ENCODE results near the gene CMTM7. TPM values are rescaled to one million over a fixed set of nuclear protein-coding genes. Genes with fewer than 3 reads are reported as not detected.
"Not testable (repeated sequence)": the region's sequence is repeated elsewhere in the genome, so short reads cannot be mapped to it uniquely, and the experiment has no call there.

Gene CMTM7
- total and polyA plus RNA-seq, 4 donors: 4.4 to 20.6 (median 11.6) TPM

- not testable (repeated sequence) for DNase-seq (ENCODE audit: low read depth in 4 of 6, low spot score in 6 of 6); H3K27me3 ChIP-seq (ENCODE audit: control insufficient read depth, insufficient read depth, low read length); H3K9me3 ChIP-seq (ENCODE audit: control insufficient read depth, insufficient read depth, low read length); H3K27ac ChIP-seq (ENCODE audit: low read depth, low read length); H3K4me3 ChIP-seq (ENCODE audit: low read depth, low read length); H3K36me3 ChIP-seq (ENCODE audit: control insufficient read depth, insufficient read depth, low read length)
- H3K4me1 ChIP-seq (ENCODE audit: control insufficient read depth, insufficient read depth, low read length): peaks cover 18% of the 10 kb centered on the region
- 64% methylated on average over 8 of the region's 10 CpGs for WGBS (ENCODE audit: insufficient coverage)
These were observed 69.3 kb downstream of the CMTM7 start for GRCh38 chr3:32460817-32461496.

- 93% methylated on average over 2 of the region's 9 CpGs for WGBS (ENCODE audit: insufficient coverage)
- not testable (repeated sequence) for H3K4me3 ChIP-seq (ENCODE audit: low read depth, low read length); DNase-seq (ENCODE audit: low read depth in 4 of 6, low spot score in 6 of 6); H3K9me3 ChIP-seq (ENCODE audit: control insufficient read depth, insufficient read depth, low read length); H3K36me3 ChIP-seq (ENCODE audit: control insufficient read depth, insufficient read depth, low read length); H3K27ac ChIP-seq (ENCODE audit: low read depth, low read length); H3K27me3 ChIP-seq (ENCODE audit: control insufficient read depth, insufficient read depth, low read length)
- peaks cover 19% of the 10 kb centered on the region for H3K4me1 ChIP-seq (ENCODE audit: control insufficient read depth, insufficient read depth, low read length)
These were observed 70.7 kb downstream of the CMTM7 start for GRCh38 chr3:32462191-32462986.

- 92% methylated on average over 7 of the region's 7 CpGs for WGBS (ENCODE audit: insufficient coverage)
- not testable (repeated sequence) for H3K27me3 ChIP-seq (ENCODE audit: control insufficient read depth, insufficient read depth, low read length); H3K9me3 ChIP-seq (ENCODE audit: control insufficient read depth, insufficient read depth, low read length)
These were observed 71.8 kb downstream of the CMTM7 start for GRCh38 chr3:32463415-32463814.

GRCh38 chr3:32464726-32465125, 73.1 kb downstream of the CMTM7 start:
- DNase-seq (ENCODE audit: low read depth in 4 of 6, low spot score in 6 of 6); H3K9me3 ChIP-seq (ENCODE audit: control insufficient read depth, insufficient read depth, low read length); H3K36me3 ChIP-seq (ENCODE audit: control insufficient read depth, insufficient read depth, low read length); H3K27me3 ChIP-seq (ENCODE audit: control insufficient read depth, insufficient read depth, low read length); H3K4me3 ChIP-seq (ENCODE audit: low read depth, low read length); H3K27ac ChIP-seq (ENCODE audit: low read depth, low read length): not testable (repeated sequence)
- WGBS (ENCODE audit: insufficient coverage): 100% methylated on average over 3 of the region's 7 CpGs
- H3K4me1 ChIP-seq (ENCODE audit: control insufficient read depth, insufficient read depth, low read length): peaks cover 18% of the 10 kb centered on the region

More at GRCh38 chr3:32463415-32463814, 71.8 kb downstream of the CMTM7 start:
- DNase-seq (ENCODE audit: low read depth in 4 of 6, low spot score in 6 of 6); H3K36me3 ChIP-seq (ENCODE audit: control insufficient read depth, insufficient read depth, low read length); H3K27ac ChIP-seq (ENCODE audit: low read depth, low read length); H3K4me3 ChIP-seq (ENCODE audit: low read depth, low read length): not testable (repeated sequence)
- H3K4me1 ChIP-seq (ENCODE audit: control insufficient read depth, insufficient read depth, low read length): peaks cover 22% of the 10 kb centered on the region

GRCh38 chr3:32466808-32467207, 75.2 kb downstream of the CMTM7 start:
- H3K4me1 ChIP-seq (ENCODE audit: control insufficient read depth, insufficient read depth, low read length); H3K27me3 ChIP-seq (ENCODE audit: control insufficient read depth, insufficient read depth, low read length); DNase-seq (ENCODE audit: low read depth in 4 of 6, low spot score in 6 of 6); H3K36me3 ChIP-seq (ENCODE audit: control insufficient read depth, insufficient read depth, low read length); H3K9me3 ChIP-seq (ENCODE audit: control insufficient read depth, insufficient read depth, low read length); H3K27ac ChIP-seq (ENCODE audit: low read depth, low read length); H3K4me3 ChIP-seq (ENCODE audit: low read depth, low read length): not testable (repeated sequence)
- WGBS (ENCODE audit: insufficient coverage): 80% methylated on average over 1 of the region's 6 CpGs

- no peaks in the 10 kb centered on the region for H3K36me3 ChIP-seq (ENCODE audit: control insufficient read depth, insufficient read depth, low read length)
- H3K9me3 ChIP-seq (ENCODE audit: control insufficient read depth, insufficient read depth, low read length): no peaks in the 10 kb centered on the region
- no peak overlapping the region for H3K27ac ChIP-seq (ENCODE audit: low read depth, low read length)
- peak; percentile 32 to 90 (median 60) for DNase-seq (ENCODE audit: low read depth in 4 of 6, low spot score in 6 of 6)
- H3K27me3 ChIP-seq (ENCODE audit: control insufficient read depth, insufficient read depth, low read length): no peaks in the 10 kb centered on the region
- H3K4me1 ChIP-seq (ENCODE audit: control insufficient read depth, insufficient read depth, low read length): peaks cover 8% of the 10 kb centered on the region
- 24% methylated on average over 39 of the region's 41 CpGs for WGBS (ENCODE audit: insufficient coverage)
- peak overlapping the region; percentile 16 for H3K4me3 ChIP-seq (ENCODE audit: low read depth, low read length)
These were observed 75.8 kb downstream of the CMTM7 start for GRCh38 chr3:32467333-32468070.

- no peaks in the 10 kb centered on the region for H3K36me3 ChIP-seq (ENCODE audit: control insufficient read depth, insufficient read depth, low read length)
- no peaks in the 10 kb centered on the region for H3K27me3 ChIP-seq (ENCODE audit: control insufficient read depth, insufficient read depth, low read length)
- H3K27ac ChIP-seq (ENCODE audit: low read depth, low read length): no peak overlapping the region
- no peak for DNase-seq (ENCODE audit: low read depth in 4 of 6, low spot score in 6 of 6)
- WGBS (ENCODE audit: insufficient coverage): 92% methylated on average over 3 of the region's 7 CpGs
- H3K9me3 ChIP-seq (ENCODE audit: control insufficient read depth, insufficient read depth, low read length): no peaks in the 10 kb centered on the region
- peaks cover 8% of the 10 kb centered on the region for H3K4me1 ChIP-seq (ENCODE audit: control insufficient read depth, insufficient read depth, low read length)
- no peak overlapping the region for H3K4me3 ChIP-seq (ENCODE audit: low read depth, low read length)
These were observed 77.7 kb downstream of the CMTM7 start for GRCh38 chr3:32469151-32469874.

- 94% methylated on average over 4 of the region's 5 CpGs for WGBS (ENCODE audit: insufficient coverage)
- no peaks in the 10 kb centered on the region for H3K36me3 ChIP-seq (ENCODE audit: control insufficient read depth, insufficient read depth, low read length)
- H3K4me1 ChIP-seq (ENCODE audit: control insufficient read depth, insufficient read depth, low read length): peaks cover 8% of the 10 kb centered on the region
- H3K27me3 ChIP-seq (ENCODE audit: control insufficient read depth, insufficient read depth, low read length): no peaks in the 10 kb centered on the region
- no peak for DNase-seq (ENCODE audit: low read depth in 4 of 6, low spot score in 6 of 6)
- H3K4me3 ChIP-seq (ENCODE audit: low read depth, low read length): no peak overlapping the region
- no peak overlapping the region for H3K27ac ChIP-seq (ENCODE audit: low read depth, low read length)
- H3K9me3 ChIP-seq (ENCODE audit: control insufficient read depth, insufficient read depth, low read length): no peaks in the 10 kb centered on the region
These were observed 78.7 kb downstream of the CMTM7 start for GRCh38 chr3:32470362-32470761.

GRCh38 chr3:32471246-32471645, 79.6 kb downstream of the CMTM7 start:
- Histone ChIP-seq H3K36me3 (ENCODE audit: control insufficient read depth, insufficient read depth, low read length) (no peaks in the 10 kb centered on the region), H3K27me3 (ENCODE audit: control insufficient read depth, insufficient read depth, low read length) (no peaks in the 10 kb centered on the region), H3K9me3 (ENCODE audit: control insufficient read depth, insufficient read depth, low read length) (no peaks in the 10 kb centered on the region), H3K4me1 (ENCODE audit: control insufficient read depth, insufficient read depth, low read length) (peaks cover 8% of the 10 kb centered on the region), H3K4me3 (ENCODE audit: low read depth, low read length) (no peak overlapping the region), H3K27ac (ENCODE audit: low read depth, low read length) (no peak overlapping the region)
- WGBS (ENCODE audit: insufficient coverage): 94% methylated on average over 3 of the region's 3 CpGs
- no peak for DNase-seq (ENCODE audit: low read depth in 4 of 6, low spot score in 6 of 6)
